H9 (cell line): Measurements from ENCODE around the gene CCS. TPM values are rescaled to one million over a fixed set of nuclear protein-coding genes. Genes with fewer than 3 reads are reported as not detected.
"Not testable (repeated sequence)": the region's sequence is repeated elsewhere in the genome, so short reads cannot be mapped to it uniquely, and the experiment has no call there.

Experiments
- DNase-seq: peaks from one replicate; pipeline ENCODE4 v3.0.0-alpha.2; 2017
- H2AFZ ChIP-seq: one replicate; pipeline ENCODE4 v1.6.1; 2013; ENCODE audit warnings: mild to moderate bottlenecking, low read length, control low read depth, moderate library complexity
- H2AK5ac ChIP-seq: 2 replicates; pipeline ENCODE4 v1.6.1; 2013; ENCODE audit warnings: low read length, control low read depth, mixed read lengths; ENCODE audit not compliant: insufficient read length
- H2BK120ac ChIP-seq: one replicate; pipeline ENCODE4 v1.6.1; 2013; ENCODE audit warnings: low read depth, mild to moderate bottlenecking, low read length, control low read depth, inconsistent platforms; ENCODE audit not compliant: poor library complexity, severe bottlenecking
- H2BK12ac ChIP-seq: 2 replicates; pipeline ENCODE4 v1.6.1; 2013; ENCODE audit warnings: low read length, control low read depth, mixed read lengths, low read depth; ENCODE audit not compliant: insufficient read length
- H2BK15ac ChIP-seq: 2 replicates; pipeline ENCODE4 v1.6.1; 2013; ENCODE audit warnings: low read depth, low read length, control low read depth
- H2BK20ac ChIP-seq: one replicate; pipeline ENCODE4 v1.6.1; 2013; ENCODE audit warnings: low read depth, mild to moderate bottlenecking, low read length, control low read depth, inconsistent platforms; ENCODE audit not compliant: poor library complexity, severe bottlenecking
- H2BK5ac ChIP-seq: 2 replicates; pipeline ENCODE4 v1.6.1; 2013; ENCODE audit warnings: low read length, control low read depth, mixed read lengths; ENCODE audit not compliant: insufficient read length
- H3K14ac ChIP-seq: 2 replicates; pipeline ENCODE4 v1.6.1; 2013; ENCODE audit warnings: low read length, control low read depth; ENCODE audit not compliant: insufficient read depth
- H3K18ac ChIP-seq: 2 replicates; pipeline ENCODE4 v1.6.1; 2013; ENCODE audit warnings: low read depth, mild to moderate bottlenecking, mixed read lengths, low read length, control low read depth; ENCODE audit not compliant: insufficient read length
- H3K23ac ChIP-seq: 2 replicates; pipeline ENCODE4 v1.6.1; 2013; ENCODE audit warnings: low read length, control low read depth, mixed read lengths, low read depth; ENCODE audit not compliant: insufficient read length
- H3K23me2 ChIP-seq: 2 replicates; pipeline ENCODE4 v1.6.1; 2013; ENCODE audit warnings: low read depth, mild to moderate bottlenecking, mixed read lengths, low read length, control low read depth; ENCODE audit not compliant: insufficient read length, poor library complexity, severe bottlenecking
- H3K27ac ChIP-seq: 2 replicates; pipeline ENCODE4 v1.5.1; 2013; ENCODE audit warnings: low read length, control low read depth, mixed read lengths, low read depth; ENCODE audit not compliant: insufficient read length
- H3K27me3 ChIP-seq: 2 replicates; pipeline ENCODE4 v1.6.1; 2013; ENCODE audit warnings: low read length, control low read depth, inconsistent platforms; ENCODE audit not compliant: insufficient read depth
- H3K4ac ChIP-seq: 2 replicates; pipeline ENCODE4 v1.6.1; 2013; ENCODE audit warnings: low read depth, mild to moderate bottlenecking, control low read depth, inconsistent platforms, low read length, moderate library complexity
- H3K4me1 ChIP-seq: 2 replicates; pipeline ENCODE4 v1.6.1; 2013; ENCODE audit warnings: low read length, control low read depth, inconsistent platforms; ENCODE audit not compliant: insufficient read depth
- H3K4me2 ChIP-seq: 2 replicates; pipeline ENCODE4 v1.6.1; 2013; ENCODE audit warnings: low read length, control low read depth, mixed read lengths; ENCODE audit not compliant: insufficient read length, insufficient read depth
- H3K56ac ChIP-seq: 2 replicates; pipeline ENCODE4 v1.6.1; 2013; ENCODE audit warnings: low read depth, mild to moderate bottlenecking, mixed read lengths, low read length, control low read depth; ENCODE audit not compliant: insufficient read length
- H3K79me1 ChIP-seq: 2 replicates; pipeline ENCODE4 v1.6.1; 2013; ENCODE audit warnings: low read depth, mild to moderate bottlenecking, moderate library complexity, low read length, control low read depth, inconsistent platforms; ENCODE audit not compliant: insufficient read depth, poor library complexity, severe bottlenecking
- H3K79me2 ChIP-seq: 2 replicates; pipeline ENCODE4 v1.6.1; 2013; ENCODE audit warnings: low read length, control low read depth, inconsistent platforms; ENCODE audit not compliant: insufficient read depth
- H3K9ac ChIP-seq: 2 replicates; pipeline ENCODE4 v1.6.1; 2013; ENCODE audit warnings: low read length, control low read depth, mixed read lengths; ENCODE audit not compliant: insufficient read length; ENCODE audit errors: extremely low read depth
- H3K9me3 ChIP-seq: one replicate; pipeline ENCODE4 v1.6.1; 2013; ENCODE audit warnings: low read depth, low read length, inconsistent platforms; ENCODE audit not compliant: control insufficient read depth
- H3T11ph ChIP-seq: one replicate; pipeline ENCODE4 v1.6.1; 2013; ENCODE audit warnings: mild to moderate bottlenecking, low read length, control low read depth, inconsistent platforms
- H4K20me1 ChIP-seq: one replicate; pipeline ENCODE4 v1.6.1; 2013; ENCODE audit not compliant: control insufficient read depth, insufficient read length, insufficient read depth
- H4K5ac ChIP-seq: 2 replicates; pipeline ENCODE4 v1.6.1; 2013; ENCODE audit warnings: low read depth, mild to moderate bottlenecking, mixed read lengths, low read length, control low read depth; ENCODE audit not compliant: insufficient read length
- H4K8ac ChIP-seq: replicated peaks from 2 replicates; pipeline ENCODE4 v1.6.1; 2013; ENCODE audit warnings: low read length, control low read depth, mixed read lengths, low read depth; ENCODE audit not compliant: insufficient read length
- H4K91ac ChIP-seq: 2 replicates; pipeline ENCODE4 v1.6.1; 2013; ENCODE audit warnings: low read depth, mild to moderate bottlenecking, moderate library complexity, mixed read lengths, low read length, control low read depth; ENCODE audit not compliant: insufficient read length
- H3K27ac Mint-ChIP-seq, 3 experiments: 2 replicates in 2 of 3; 3 replicates in 1 of 3; pipeline ENCODE4 v1.8.0; 2020 to 2021; ENCODE audit warnings: mixed read lengths in 3 of 3, mild to moderate bottlenecking in 1 of 3, moderate library complexity in 1 of 3
- H3K27me3 Mint-ChIP-seq: 2 replicates; pipeline ENCODE4 v1.8.0; 2021; ENCODE audit warnings: low read depth, mild to moderate bottlenecking, moderate library complexity, mixed read lengths
- H3K36me3 Mint-ChIP-seq, 3 experiments: 2 replicates in 2 of 3; 3 replicates in 1 of 3; pipeline ENCODE4 v1.8.0; 2020 to 2021; ENCODE audit warnings: low read depth in 3 of 3, mixed read lengths in 3 of 3; ENCODE audit not compliant: insufficient read depth in 1 of 3
- H3K4me1 Mint-ChIP-seq, 2 experiments: 2 replicates each; pipeline ENCODE4 v1.8.0; 2020; ENCODE audit warnings: mixed read lengths in 2 of 2
- H3K4me3 Mint-ChIP-seq, 2 experiments: 2 replicates in 1 of 2; 3 replicates in 1 of 2; pipeline ENCODE4 v1.8.0; 2020 to 2021; ENCODE audit warnings: mild to moderate bottlenecking in 2 of 2, mixed read lengths in 2 of 2, moderate library complexity in 1 of 2
- H3K9me3 Mint-ChIP-seq, 2 experiments: 2 replicates in 1 of 2; 3 replicates in 1 of 2; pipeline ENCODE4 v1.8.0; 2020; ENCODE audit warnings: mild to moderate bottlenecking in 2 of 2, mixed read lengths in 2 of 2, moderate library complexity in 1 of 2
- CTCF ChIP-seq: fragments of 200-600 bp; sonication (generic); conservative IDR thresholded peaks from 3 replicates; pipeline ENCODE4 v1.8.0; 2021; ENCODE audit warnings: antibody characterized with exemption, mild to moderate bottlenecking
- WGBS: extraction: QIAGEN DNeasy Blood & Tissue Kit; methylation state at CpG from one replicate; pipeline ENCODE4 v1.1.7; 2013; ENCODE audit warnings: missing lambda C conversion rate, low lambda C conversion rate, mixed read lengths; ENCODE audit not compliant: insufficient read length; ENCODE audit errors: extremely low coverage; 5-methylcytosine and 5-hydroxymethylcytosine counted together
- total RNA-seq: library from RNA; stranded (reverse); gene quantifications from 2 replicates; pipeline ENCODE4 v1.2.1, GENCODE V29; 2021

The CCS gene
- total RNA-seq, 1 experiment from 2014 or later, result 61.1 TPM

GRCh38 chr11:66604155-66604554 lies 11.2 kb downstream of the CCS start:
- peaks cover 2 to 72% (median 56%) of the 10 kb centered on the region in 3 experiments; a peak in 6 of 7 replicates for H3K36me3 Mint-ChIP-seq
- Histone ChIP-seq H3K79me1 (no peaks in the 10 kb centered on the region), H2AK5ac (no peak overlapping the region), H3K79me2 (no peaks in the 10 kb centered on the region), H2BK20ac (no peak overlapping the region), H3K9ac (no peak overlapping the region), H4K5ac (no peak overlapping the region), H3K4me1 (no peaks in the 10 kb centered on the region), H4K8ac (no peak overlapping the region), H2BK120ac (no peak overlapping the region), H3K27ac (no peak overlapping the region), H2BK15ac (no peak overlapping the region), H3K27me3 (no peaks in the 10 kb centered on the region), H3K18ac (no peak overlapping the region), H3K9me3 (no peaks in the 10 kb centered on the region), H2BK12ac (no peak overlapping the region), H4K20me1 (no peaks in the 10 kb centered on the region), H3K4ac (no peak overlapping the region), H3T11ph (no peak overlapping the region), H3K14ac (no peak overlapping the region), H3K23ac (no peak overlapping the region), H3K4me2 (no peak overlapping the region), H4K91ac (no peak overlapping the region), H3K56ac (no peak overlapping the region), H2BK5ac (no peak overlapping the region), H3K23me2 (no peaks in the 10 kb centered on the region), H2AFZ (no peak overlapping the region)
- H3K4me1 Mint-ChIP-seq, result no peaks in the 10 kb centered on the region
- H3K27ac Mint-ChIP-seq, result no peak overlapping the region
- no peak overlapping the region for H3K4me3 Mint-ChIP-seq
- no peaks in the 10 kb centered on the region for H3K27me3 Mint-ChIP-seq
- TF ChIP-seq CTCF, result no peak
- no peaks in the 10 kb centered on the region for H3K9me3 Mint-ChIP-seq
- no CpG with 5 or more reads among the region's 5 CpGs for WGBS
- DNase-seq, result no peak

GRCh38 chr11:66606608-66607007 lies 13.6 kb downstream of the CCS start:
- H3K9me3 ChIP-seq, H3K27me3 Mint-ChIP-seq, H3K4ac ChIP-seq, H2AK5ac ChIP-seq, H3K4me2 ChIP-seq, H2BK20ac ChIP-seq, H4K5ac ChIP-seq, H2BK12ac ChIP-seq, H2AFZ ChIP-seq, H2BK15ac ChIP-seq, H4K8ac ChIP-seq, H4K91ac ChIP-seq, H2BK5ac ChIP-seq, DNase-seq, H4K20me1 ChIP-seq, H3K27me3 ChIP-seq, H3K27ac ChIP-seq, H3K18ac ChIP-seq, H3K56ac ChIP-seq, H3K14ac ChIP-seq, H3K27ac Mint-ChIP-seq, H3K23ac ChIP-seq, H3K9me3 Mint-ChIP-seq, H3K79me2 ChIP-seq, H3K4me3 Mint-ChIP-seq, H3K79me1 ChIP-seq, H3K9ac ChIP-seq, H3K4me1 ChIP-seq, H3K4me1 Mint-ChIP-seq, H3T11ph ChIP-seq, H2BK120ac ChIP-seq, H3K23me2 ChIP-seq: not testable (repeated sequence)
- H3K36me3 Mint-ChIP-seq, result peaks cover 0 to 58% (median 50%) of the 10 kb centered on the region in 3 experiments; a peak in 6 of 7 replicates
- no CpG with 5 or more reads among the region's 3 CpGs for WGBS
